GM12878 (cell line): ENCODE results near the gene RIPPLY1.

Source experiments
- DPF2 ChIP-seq: fragments of 450-650 bp; IDR thresholded peaks from 2 replicates; pipeline ENCODE4 v1.6.1; 2017; ENCODE audit warnings: mild to moderate bottlenecking
- EZH2 ChIP-seq: IDR thresholded peaks from 2 replicates; pipeline ENCODE4 v1.6.1; 2012; ENCODE audit warnings: low read depth, mild to moderate bottlenecking, control low read depth, inconsistent platforms, low read length, borderline replicate concordance; ENCODE audit not compliant: control insufficient read depth
- HDGF ChIP-seq: fragments of 450-650 bp; IDR thresholded peaks from 2 replicates; pipeline ENCODE4 v1.6.1; 2016; ENCODE audit warnings: antibody characterized with exemption
- KAT2A ChIP-seq: conservative IDR thresholded peaks from 2 replicates; pipeline ENCODE4 v1.6.1; 2011; ENCODE audit warnings: low read depth, low read length; ENCODE audit not compliant: control insufficient read depth
- POLR2A ChIP-seq: IDR thresholded peaks from 2 replicates; pipeline ENCODE4 v1.6.1; 2011; ENCODE audit warnings: low read depth, mild to moderate bottlenecking, low read length
- POLR2AphosphoS5 ChIP-seq: IDR thresholded peaks from 2 replicates; pipeline ENCODE4 v1.6.1; 2011; ENCODE audit warnings: mild to moderate bottlenecking, low read length, inconsistent platforms
- RAD21 ChIP-seq: IDR thresholded peaks from 2 replicates; pipeline ENCODE4 v1.6.1; 2011; ENCODE audit warnings: mild to moderate bottlenecking, low read depth, low read length, moderate library complexity; ENCODE audit not compliant: insufficient read depth
- TF ChIP-seq, protein P1 (sequence below): IDR thresholded peaks from 2 replicates; pipeline ENCODE4 v1.6.1; 2011; ENCODE audit warnings: low read depth, low read length, improper control_type of control experiment, borderline replicate concordance
- TF ChIP-seq, protein P2 (sequence below), 3 experiments: IDR thresholded peaks in 2 of 3; conservative IDR thresholded peaks in 1 of 3; 2 replicates each; pipeline ENCODE4 v1.5.1; 2011; ENCODE audit warnings: low read depth in 3 of 3, low read length in 3 of 3, mild to moderate bottlenecking in 3 of 3, control low read depth in 2 of 3, moderate library complexity in 2 of 3, inconsistent platforms in 1 of 3, mixed read lengths in 1 of 3; ENCODE audit not compliant: control insufficient read depth in 2 of 3, insufficient read depth in 1 of 3; ENCODE audit errors: extremely low read depth in 1 of 3
- TF ChIP-seq, protein P3 (sequence below): IDR thresholded peaks from 2 replicates; pipeline ENCODE4 v1.6.1; 2012; ENCODE audit warnings: low read depth, low read length, improper control_type of control experiment

DNA sequence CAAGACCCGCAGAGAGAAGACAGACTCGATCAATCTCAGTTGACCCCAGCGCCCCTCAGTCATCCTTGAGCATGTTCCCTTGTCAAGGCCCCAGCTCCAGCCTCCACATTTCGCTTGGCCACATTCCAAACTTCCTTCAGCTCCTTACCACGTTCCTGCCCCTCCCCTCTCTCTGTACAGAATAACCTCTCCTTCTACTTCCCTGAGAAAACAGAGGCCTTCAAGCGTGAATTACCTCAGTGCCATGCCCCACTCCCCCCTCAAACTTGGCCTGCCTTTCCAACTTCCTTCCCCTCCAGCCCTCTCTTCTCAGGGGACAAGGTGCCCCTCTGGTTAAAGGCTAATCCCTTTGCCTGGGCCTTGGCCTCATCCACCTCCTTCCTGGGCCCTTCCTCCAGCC, 3.2 kb upstream of the RIPPLY1 start:
- TF ChIP-seq, protein P1, sequence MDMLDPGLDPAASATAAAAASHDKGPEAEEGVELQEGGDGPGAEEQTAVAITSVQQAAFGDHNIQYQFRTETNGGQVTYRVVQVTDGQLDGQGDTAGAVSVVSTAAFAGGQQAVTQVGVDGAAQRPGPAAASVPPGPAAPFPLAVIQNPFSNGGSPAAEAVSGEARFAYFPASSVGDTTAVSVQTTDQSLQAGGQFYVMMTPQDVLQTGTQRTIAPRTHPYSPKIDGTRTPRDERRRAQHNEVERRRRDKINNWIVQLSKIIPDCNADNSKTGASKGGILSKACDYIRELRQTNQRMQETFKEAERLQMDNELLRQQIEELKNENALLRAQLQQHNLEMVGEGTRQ, result no peak
- TF ChIP-seq, protein P2, sequence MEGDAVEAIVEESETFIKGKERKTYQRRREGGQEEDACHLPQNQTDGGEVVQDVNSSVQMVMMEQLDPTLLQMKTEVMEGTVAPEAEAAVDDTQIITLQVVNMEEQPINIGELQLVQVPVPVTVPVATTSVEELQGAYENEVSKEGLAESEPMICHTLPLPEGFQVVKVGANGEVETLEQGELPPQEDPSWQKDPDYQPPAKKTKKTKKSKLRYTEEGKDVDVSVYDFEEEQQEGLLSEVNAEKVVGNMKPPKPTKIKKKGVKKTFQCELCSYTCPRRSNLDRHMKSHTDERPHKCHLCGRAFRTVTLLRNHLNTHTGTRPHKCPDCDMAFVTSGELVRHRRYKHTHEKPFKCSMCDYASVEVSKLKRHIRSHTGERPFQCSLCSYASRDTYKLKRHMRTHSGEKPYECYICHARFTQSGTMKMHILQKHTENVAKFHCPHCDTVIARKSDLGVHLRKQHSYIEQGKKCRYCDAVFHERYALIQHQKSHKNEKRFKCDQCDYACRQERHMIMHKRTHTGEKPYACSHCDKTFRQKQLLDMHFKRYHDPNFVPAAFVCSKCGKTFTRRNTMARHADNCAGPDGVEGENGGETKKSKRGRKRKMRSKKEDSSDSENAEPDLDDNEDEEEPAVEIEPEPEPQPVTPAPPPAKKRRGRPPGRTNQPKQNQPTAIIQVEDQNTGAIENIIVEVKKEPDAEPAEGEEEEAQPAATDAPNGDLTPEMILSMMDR (IDR thresholded peaks at IDR 0.05 in 2 of 3, conservative IDR thresholded peaks at IDR 0.05 in 1 of 3; ENCODE audit: control insufficient read depth in 2 of 3, extremely low read depth in 1 of 3, insufficient read depth in 1 of 3, low read depth in 3 of 3, low read length in 3 of 3), result no peak
- TF ChIP-seq POLR2A (no peak), DPF2 (no peak), RAD21 (no peak), POLR2AphosphoS5 (no peak), HDGF (no peak), KAT2A (no peak), EZH2 (no peak)
- TF ChIP-seq, protein P3, sequence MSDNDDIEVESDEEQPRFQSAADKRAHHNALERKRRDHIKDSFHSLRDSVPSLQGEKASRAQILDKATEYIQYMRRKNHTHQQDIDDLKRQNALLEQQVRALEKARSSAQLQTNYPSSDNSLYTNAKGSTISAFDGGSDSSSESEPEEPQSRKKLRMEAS, result no peak
